CD14-positive monocyte (primary cell): ENCODE data around the gene ADGRF3. TPM values are rescaled to one million over a fixed set of nuclear protein-coding genes. Genes with fewer than 3 reads are reported as not detected.

Source experiments
- DNase-seq, 3 donors: peaks; one replicate each; pipeline ENCODE4 v3.0.0-alpha.2; 2011 to 2022
- H2AFZ ChIP-seq: 2 replicates; pipeline ENCODE4 v1.6.0; 2012; ENCODE audit warnings: mild to moderate bottlenecking, low read depth, low read length, inconsistent platforms; ENCODE audit not compliant: insufficient read depth, poor library complexity, severe bottlenecking
- H3K27ac ChIP-seq, 2 donors: 1 replicate in 1 of 2; 2 replicates in 1 of 2; pipeline ENCODE4 v1.5.1; 2012 to 2013; ENCODE audit warnings: low read length in 2 of 2, control low read depth in 1 of 2, inconsistent platforms in 1 of 2, low read depth in 1 of 2, mild to moderate bottlenecking in 1 of 2
- H3K27me3 ChIP-seq, 2 donors: one replicate each; pipeline versions ENCODE4 v1.6.0 to v1.6.1; 2011 to 2013; ENCODE audit warnings: low read length in 2 of 2; ENCODE audit not compliant: control insufficient read depth in 2 of 2, insufficient read depth in 2 of 2
- H3K36me3 ChIP-seq, 2 donors: replicated peaks in 1 of 2; 1 replicate in 1 of 2; 2 replicates in 1 of 2; pipeline versions ENCODE4 v1.5.1 to v1.6.1; 2012 to 2013; ENCODE audit warnings: low read length in 2 of 2, control low read depth in 1 of 2, inconsistent platforms in 1 of 2, mild to moderate bottlenecking in 1 of 2; ENCODE audit not compliant: insufficient read depth in 2 of 2, control insufficient read depth in 1 of 2
- H3K4me1 ChIP-seq, 2 donors: 1 replicate in 1 of 2; 2 replicates in 1 of 2; pipeline versions ENCODE4 v1.5.1 to v1.6.1; 2012 to 2013; ENCODE audit warnings: low read length in 2 of 2, control low read depth in 1 of 2, inconsistent platforms in 1 of 2, mild to moderate bottlenecking in 1 of 2, moderate library complexity in 1 of 2; ENCODE audit not compliant: insufficient read depth in 2 of 2, control insufficient read depth in 1 of 2
- H3K4me2 ChIP-seq: replicated peaks from 2 replicates; pipeline ENCODE3; 2012; ENCODE audit warnings: low read length, moderate library complexity, mild to moderate bottlenecking; ENCODE audit not compliant: poor library complexity, severe bottlenecking; ENCODE audit errors: extremely low read depth
- H3K4me3 ChIP-seq, 3 experiments: fragments of 200-600 bp in 1 of 3; sonication (generic) in 1 of 3; replicated peaks in 1 of 3; 1 replicate in 2 of 3; 2 replicates in 1 of 3; pipeline ENCODE4 v1.5.1; 2011 to 2013; ENCODE audit warnings: low read length in 3 of 3, mild to moderate bottlenecking in 3 of 3, control low read depth in 2 of 3, low read depth in 2 of 3, inconsistent platforms in 1 of 3, moderate library complexity in 1 of 3
- H3K79me2 ChIP-seq: 2 replicates; pipeline ENCODE4 v1.6.0; 2012; ENCODE audit warnings: mild to moderate bottlenecking, control low read depth, inconsistent platforms, low read length, moderate library complexity; ENCODE audit not compliant: insufficient read depth
- H3K9ac ChIP-seq: 2 replicates; pipeline ENCODE4 v1.6.0; 2017; ENCODE audit warnings: low read length, mild to moderate bottlenecking; ENCODE audit not compliant: insufficient read depth, poor library complexity, severe bottlenecking
- H3K9me3 ChIP-seq, 2 donors: replicated peaks in 1 of 2; 1 replicate in 1 of 2; 2 replicates in 1 of 2; pipeline versions ENCODE4 v1.5.1 to v1.6.1; 2012 to 2013; ENCODE audit warnings: low read length in 2 of 2, control low read depth in 1 of 2; ENCODE audit not compliant: control insufficient read depth in 1 of 2, insufficient read depth in 1 of 2
- H4K20me1 ChIP-seq: 2 replicates; pipeline ENCODE4 v1.6.0; 2012; ENCODE audit warnings: mild to moderate bottlenecking, low read length, control low read depth, moderate library complexity; ENCODE audit not compliant: insufficient read depth
- H3K27ac Mint-ChIP-seq, 7 donors: one replicate each; pipeline ENCODE4 v1.8.0; 2020; ENCODE audit warnings: mild to moderate bottlenecking in 7 of 7, mixed read lengths in 7 of 7, moderate library complexity in 6 of 7, inconsistent platforms in 2 of 7
- H3K27me3 Mint-ChIP-seq, 3 donors: one replicate each; pipeline ENCODE4 v1.8.0; 2021 to 2022; ENCODE audit warnings: low read depth in 3 of 3, mild to moderate bottlenecking in 3 of 3, mixed read lengths in 3 of 3, moderate library complexity in 3 of 3, inconsistent platforms in 1 of 3
- H3K36me3 Mint-ChIP-seq, 2 donors: one replicate each; pipeline ENCODE4 v1.8.0; 2020; ENCODE audit warnings: mixed read lengths in 2 of 2, inconsistent platforms in 1 of 2, mild to moderate bottlenecking in 1 of 2
- H3K4me1 Mint-ChIP-seq: one replicate; pipeline ENCODE4 v1.8.0; 2020; ENCODE audit warnings: mild to moderate bottlenecking, mixed read lengths
- H3K4me3 Mint-ChIP-seq, 2 donors: one replicate each; pipeline ENCODE4 v1.8.0; 2020; ENCODE audit warnings: mild to moderate bottlenecking in 2 of 2, mixed read lengths in 2 of 2, moderate library complexity in 1 of 2
- H3K9me3 Mint-ChIP-seq, 7 donors: one replicate each; pipeline ENCODE4 v1.8.0; 2020 to 2022; ENCODE audit warnings: mixed read lengths in 7 of 7, mild to moderate bottlenecking in 6 of 7, moderate library complexity in 6 of 7, inconsistent platforms in 2 of 7
- WGBS: methylation state at CpG from one replicate; pipeline ENCODE4 v1.1.5; 2013; ENCODE audit warnings: missing lambda C conversion rate; ENCODE audit not compliant: insufficient coverage; 5-methylcytosine and 5-hydroxymethylcytosine counted together
- intact Hi-C, 2 donors: fragments of 100-400 bp; cut with micrococcal nuclease; formaldehyde crosslinking; loops; one replicate each; pipeline versions ENCODE4 v1.15.0 to v1.15.1; 2023
- polyA plus RNA-seq, 3 donors: library from polyadenylated mRNA; depleted of rRNA in 1 of 3; unstranded in 2 of 3; stranded (reverse) in 1 of 3; fragments of 300-500 nt in 2 of 3; fragments of >200 nt in 1 of 3; fragmentation: Illumina TruSeq in 2 of 3; gene quantifications; 1 replicate in 2 of 3; 2 replicates in 1 of 3; pipeline ENCODE4 v1.2.3, GENCODE V29; 2012 to 2021
- TF ChIP-seq, protein P1 (sequence below): fragments of 200-600 bp; IDR thresholded peaks from one replicate; pipeline ENCODE4 v1.8.0; 2022; ENCODE audit warnings: antibody characterized with exemption, mild to moderate bottlenecking

Gene ADGRF3
- polyA plus RNA-seq, 3 donors, result 0.33 TPM; not detected in 2

DNA sequence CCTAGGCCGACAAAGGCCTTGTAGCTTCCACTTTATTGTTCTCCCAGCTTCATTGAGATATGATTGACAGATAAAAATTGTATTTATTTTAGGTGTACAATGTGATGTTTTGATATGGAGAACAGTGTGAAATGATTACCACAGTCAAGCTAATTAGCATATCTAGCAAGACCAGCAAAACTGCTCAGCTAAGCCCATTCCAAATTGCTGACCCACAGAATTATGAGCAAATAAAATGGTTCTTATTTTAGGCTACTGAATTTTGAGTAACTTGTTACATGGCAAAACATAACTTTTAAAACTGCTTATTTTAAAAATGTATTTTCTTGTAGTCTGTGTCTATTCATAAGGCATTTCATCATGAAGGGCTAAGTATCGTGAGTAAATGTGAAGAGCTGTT, 9.3 kb downstream of the ADGRF3 start:
- no peak overlapping the region for H3K27ac Mint-ChIP-seq
- Histone ChIP-seq H3K79me2 (no peaks in the 10 kb centered on the region), H3K9me3 (no peaks in the 10 kb centered on the region), H3K4me2 (no peak overlapping the region), H3K4me1 (no peaks in the 10 kb centered on the region), H3K36me3 (no peaks in the 10 kb centered on the region), H2AFZ (no peak overlapping the region), H3K27ac (no peak overlapping the region), H3K27me3 (no peaks in the 10 kb centered on the region), H4K20me1 (no peaks in the 10 kb centered on the region), H3K4me3 (no peak overlapping the region), H3K9ac (no peak overlapping the region)
- no peaks in the 10 kb centered on the region for H3K9me3 Mint-ChIP-seq
- intact Hi-C loops, result no loop called here
- H3K36me3 Mint-ChIP-seq, result no peaks in the 10 kb centered on the region
- H3K4me3 Mint-ChIP-seq, result no peak overlapping the region
- no peaks in the 10 kb centered on the region for H3K4me1 Mint-ChIP-seq
- TF ChIP-seq, protein P1, sequence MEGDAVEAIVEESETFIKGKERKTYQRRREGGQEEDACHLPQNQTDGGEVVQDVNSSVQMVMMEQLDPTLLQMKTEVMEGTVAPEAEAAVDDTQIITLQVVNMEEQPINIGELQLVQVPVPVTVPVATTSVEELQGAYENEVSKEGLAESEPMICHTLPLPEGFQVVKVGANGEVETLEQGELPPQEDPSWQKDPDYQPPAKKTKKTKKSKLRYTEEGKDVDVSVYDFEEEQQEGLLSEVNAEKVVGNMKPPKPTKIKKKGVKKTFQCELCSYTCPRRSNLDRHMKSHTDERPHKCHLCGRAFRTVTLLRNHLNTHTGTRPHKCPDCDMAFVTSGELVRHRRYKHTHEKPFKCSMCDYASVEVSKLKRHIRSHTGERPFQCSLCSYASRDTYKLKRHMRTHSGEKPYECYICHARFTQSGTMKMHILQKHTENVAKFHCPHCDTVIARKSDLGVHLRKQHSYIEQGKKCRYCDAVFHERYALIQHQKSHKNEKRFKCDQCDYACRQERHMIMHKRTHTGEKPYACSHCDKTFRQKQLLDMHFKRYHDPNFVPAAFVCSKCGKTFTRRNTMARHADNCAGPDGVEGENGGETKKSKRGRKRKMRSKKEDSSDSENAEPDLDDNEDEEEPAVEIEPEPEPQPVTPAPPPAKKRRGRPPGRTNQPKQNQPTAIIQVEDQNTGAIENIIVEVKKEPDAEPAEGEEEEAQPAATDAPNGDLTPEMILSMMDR, result no peak
- H3K27me3 Mint-ChIP-seq, result no peaks in the 10 kb centered on the region
- WGBS, result no CpG with 5 or more reads among the region's 2 CpGs
- no peak for DNase-seq

DNA sequence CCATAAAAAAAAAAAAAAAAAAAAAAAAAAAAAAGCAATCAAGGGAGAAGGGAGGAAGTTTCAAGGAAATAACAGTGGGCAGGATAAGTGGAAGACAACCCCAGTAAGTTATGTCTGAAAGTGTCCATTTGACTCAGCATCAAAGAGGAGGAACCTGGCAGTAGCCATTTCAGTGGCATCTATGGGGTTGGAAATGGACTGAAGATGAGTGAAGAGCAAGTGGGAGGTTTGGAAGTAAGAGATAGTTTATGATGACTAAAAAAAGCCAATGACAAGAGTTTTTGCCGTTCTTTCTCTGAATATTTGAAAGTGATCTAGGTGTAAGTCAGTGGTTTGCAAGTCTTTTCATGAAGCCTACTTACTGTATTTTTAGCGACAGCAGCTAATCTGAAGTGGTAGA, 9.9 kb downstream of the ADGRF3 start:
- Histone ChIP-seq H3K27me3 (no peaks in the 10 kb centered on the region), H3K36me3 (no peaks in the 10 kb centered on the region), H2AFZ (no peak overlapping the region), H3K9ac (no peak overlapping the region), H3K79me2 (no peaks in the 10 kb centered on the region), H3K4me1 (no peaks in the 10 kb centered on the region), H3K9me3 (no peaks in the 10 kb centered on the region), H3K27ac (no peak overlapping the region), H4K20me1 (no peaks in the 10 kb centered on the region), H3K4me2 (no peak overlapping the region), H3K4me3 (no peak overlapping the region)
- H3K4me3 Mint-ChIP-seq, result no peak overlapping the region
- WGBS, result 93% methylated on average over 2 of the region's 2 CpGs
- TF ChIP-seq, protein P1, result no peak
- H3K9me3 Mint-ChIP-seq, result no peaks in the 10 kb centered on the region
- no peaks in the 10 kb centered on the region for H3K36me3 Mint-ChIP-seq
- no peak overlapping the region for H3K27ac Mint-ChIP-seq
- H3K27me3 Mint-ChIP-seq, result no peaks in the 10 kb centered on the region
- intact Hi-C loops, result no loop called here
- no peaks in the 10 kb centered on the region for H3K4me1 Mint-ChIP-seq
- no peak for DNase-seq
